DND-41 (cell line): ENCODE measurements around the gene PCDHA11.

Experiments
- CTCF ChIP-seq: IDR thresholded peaks from 2 replicates; pipeline ENCODE4 v1.5.1; 2012; ENCODE audit warnings: borderline replicate concordance, low read length, moderate library complexity, mild to moderate bottlenecking; ENCODE audit not compliant: poor library complexity, severe bottlenecking; ENCODE audit errors: extremely low read depth
- EZH2 ChIP-seq: IDR thresholded peaks from 3 replicates; pipeline ENCODE4 v1.6.1; 2012; ENCODE audit warnings: borderline replicate concordance, low read depth, mild to moderate bottlenecking, moderate library complexity, low read length, inconsistent platforms; ENCODE audit not compliant: severe bottlenecking

DNA sequence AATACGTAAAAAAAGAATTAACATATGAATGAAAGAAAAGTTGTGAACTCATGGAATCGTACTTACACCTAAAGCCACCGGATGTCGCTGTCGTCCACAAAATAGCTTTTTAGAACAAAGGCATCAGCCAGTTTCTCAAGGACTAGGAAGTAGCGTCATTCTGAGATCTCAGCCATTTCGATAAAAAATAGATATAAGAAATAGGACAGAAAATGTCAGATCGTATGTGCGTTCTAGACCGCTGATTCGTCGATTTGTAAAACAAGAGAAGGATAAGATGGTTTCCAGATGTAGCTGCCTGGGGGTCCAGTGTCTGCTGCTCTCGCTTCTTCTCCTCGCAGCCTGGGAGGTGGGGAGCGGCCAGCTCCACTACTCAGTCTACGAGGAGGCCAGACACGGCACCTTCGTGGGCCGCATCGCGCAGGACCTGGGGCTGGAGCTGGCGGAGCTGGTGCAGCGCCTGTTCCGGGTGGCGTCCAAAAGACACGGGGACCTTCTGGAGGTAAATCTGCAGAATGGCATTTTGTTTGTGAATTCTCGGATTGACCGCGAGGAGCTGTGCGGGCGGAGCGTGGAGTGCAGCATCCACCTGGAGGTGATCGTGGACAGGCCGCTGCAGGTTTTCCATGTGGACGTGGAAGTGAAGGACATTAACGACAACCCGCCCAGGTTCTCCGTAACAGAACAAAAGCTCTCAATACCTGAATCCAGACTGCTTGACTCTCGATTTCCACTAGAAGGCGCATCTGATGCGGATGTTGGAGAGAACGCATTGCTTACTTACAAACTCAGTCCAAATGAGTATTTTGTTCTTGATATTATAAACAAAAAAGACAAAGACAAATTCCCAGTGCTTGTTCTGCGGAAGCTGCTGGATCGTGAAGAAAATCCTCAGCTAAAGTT, 12.7 kb upstream of the PCDHA11 start, which contains the start of gene PCDHA10:
- TF ChIP-seq CTCF (peak; percentile 42), EZH2 (no peak)
